ENCODE measurements around the gene NR1H3.
"Not testable (repeated sequence)": the region's sequence is repeated elsewhere in the genome, so short reads cannot be mapped to it uniquely, and the experiment has no call there.

Gene NR1H3

GRCh38 chr11:47306484-47306844, 48.7 kb downstream of the NR1H3 start:
- DNase-seq (ENCODE audit: low read depth) = no peak

DNA sequence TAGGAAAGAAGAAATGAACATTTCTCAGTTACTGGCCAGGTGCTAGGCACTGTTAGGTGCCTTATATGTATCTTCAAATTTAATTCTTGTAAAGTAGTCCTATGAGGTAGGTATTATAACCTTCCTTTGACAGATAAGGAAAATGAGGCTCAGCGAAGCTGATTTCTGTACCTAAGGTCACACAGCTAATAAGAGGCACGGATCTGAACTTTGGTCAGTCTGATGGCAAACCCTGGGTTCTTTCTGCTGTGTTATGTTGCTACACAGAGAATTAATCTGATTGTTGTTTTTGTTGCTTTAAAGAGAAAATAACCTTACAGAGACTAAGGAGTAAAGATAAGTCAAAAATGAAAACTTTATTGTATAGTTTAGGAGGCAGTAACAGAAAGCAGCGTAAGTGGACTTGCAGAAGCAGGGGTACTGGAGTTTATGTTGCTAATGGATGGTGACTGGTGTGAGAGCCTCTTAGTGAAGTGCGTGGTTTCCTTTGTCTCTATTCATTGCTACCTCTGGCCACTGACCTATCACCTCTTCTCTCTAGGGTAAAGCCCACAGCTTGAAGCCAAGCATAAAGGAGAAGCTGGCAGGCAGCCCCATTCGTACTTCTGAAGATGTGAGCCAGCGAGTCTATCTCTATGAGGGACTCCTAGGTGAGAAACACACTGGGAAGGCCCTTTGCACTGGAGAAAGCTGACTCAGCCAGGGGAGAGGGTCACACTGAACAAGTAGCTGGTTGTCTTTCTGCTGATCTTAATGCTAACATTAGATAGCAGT, 50.4 kb downstream of the NR1H3 start:
- no peak for DNase-seq (ENCODE audit: low read depth)

DNA sequence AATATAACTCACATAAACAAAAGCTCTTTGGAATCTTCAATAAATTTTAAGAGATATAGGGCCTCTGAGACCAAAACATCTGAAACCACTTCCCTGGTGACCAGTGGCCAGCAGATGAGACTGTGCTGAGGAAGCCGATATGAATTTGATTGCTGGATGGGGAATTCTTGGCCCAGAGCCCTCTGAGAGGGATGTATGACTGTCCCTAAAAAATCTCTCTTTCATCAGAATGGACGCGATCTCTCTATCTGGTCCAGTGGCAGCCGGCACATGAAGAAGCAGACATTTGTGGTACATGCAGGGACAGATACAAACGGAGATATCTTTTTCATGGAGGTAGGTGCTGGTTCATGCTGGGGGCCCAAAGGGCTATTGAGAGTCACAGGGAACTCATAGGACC, 57.2 kb downstream of the NR1H3 start:
- peak; percentile 83 for DNase-seq (ENCODE audit: low read depth)

- DNase-seq (ENCODE audit: low read depth) = not testable (repeated sequence)
Measured at GRCh38 chr11:47316501-47316900, 58.7 kb downstream of the NR1H3 start.

GRCh38 chr11:47317064-47317828, 59.5 kb downstream of the NR1H3 start:
- DNase-seq (ENCODE audit: low read depth) = no peak

GRCh38 chr11:47318166-47318565, 60.4 kb downstream of the NR1H3 start:
- no peak for DNase-seq (ENCODE audit: low read depth)

All from EH (cell line).